ENCODE data around the gene C16orf78.

GRCh38 chr16:49362230-49362629, 11.4 kb upstream of the C16orf78 start:
- TF ChIP-seq ZNF8 (CRISPR knock-in tag; IDR thresholded peaks at IDR 0.05) (no peak), ISL1 (CRISPR knock-in tag; IDR thresholded peaks at IDR 0.05) (no peak), CREB5 (CRISPR knock-in tag; IDR thresholded peaks at IDR 0.05; ENCODE audit: low read depth) (no peak), ZFP30 (CRISPR knock-in tag; IDR thresholded peaks at IDR 0.05) (no peak), GLIS3 (CRISPR knock-in tag; IDR thresholded peaks at IDR 0.05) (no peak), ARNTL (CRISPR knock-in tag; IDR thresholded peaks at IDR 0.05; ENCODE audit: borderline replicate concordance, low read depth) (no peak), TSHZ2 (CRISPR knock-in tag; IDR thresholded peaks at IDR 0.05) (no peak), ZNF565 (CRISPR knock-in tag; conservative IDR thresholded peaks at IDR 0.05; ENCODE audit: low read depth) (no peak), BACH2 (CRISPR knock-in tag; IDR thresholded peaks at IDR 0.05; ENCODE audit: borderline replicate concordance) (no peak), TCF4 (CRISPR knock-in tag; IDR thresholded peaks at IDR 0.05; ENCODE audit: borderline replicate concordance) (no peak), SNAI2 (CRISPR knock-in tag; IDR thresholded peaks at IDR 0.05) (no peak), ZC3H10 (CRISPR knock-in tag; IDR thresholded peaks at IDR 0.05) (no peak)
- TF ChIP-seq, protein P1, sequence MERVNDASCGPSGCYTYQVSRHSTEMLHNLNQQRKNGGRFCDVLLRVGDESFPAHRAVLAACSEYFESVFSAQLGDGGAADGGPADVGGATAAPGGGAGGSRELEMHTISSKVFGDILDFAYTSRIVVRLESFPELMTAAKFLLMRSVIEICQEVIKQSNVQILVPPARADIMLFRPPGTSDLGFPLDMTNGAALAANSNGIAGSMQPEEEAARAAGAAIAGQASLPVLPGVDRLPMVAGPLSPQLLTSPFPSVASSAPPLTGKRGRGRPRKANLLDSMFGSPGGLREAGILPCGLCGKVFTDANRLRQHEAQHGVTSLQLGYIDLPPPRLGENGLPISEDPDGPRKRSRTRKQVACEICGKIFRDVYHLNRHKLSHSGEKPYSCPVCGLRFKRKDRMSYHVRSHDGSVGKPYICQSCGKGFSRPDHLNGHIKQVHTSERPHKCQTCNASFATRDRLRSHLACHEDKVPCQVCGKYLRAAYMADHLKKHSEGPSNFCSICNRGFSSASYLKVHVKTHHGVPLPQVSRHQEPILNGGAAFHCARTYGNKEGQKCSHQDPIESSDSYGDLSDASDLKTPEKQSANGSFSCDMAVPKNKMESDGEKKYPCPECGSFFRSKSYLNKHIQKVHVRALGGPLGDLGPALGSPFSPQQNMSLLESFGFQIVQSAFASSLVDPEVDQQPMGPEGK (CRISPR knock-in tag; IDR thresholded peaks at IDR 0.05; ENCODE audit: borderline replicate concordance), result no peak
- TF ChIP-seq, protein P2, sequence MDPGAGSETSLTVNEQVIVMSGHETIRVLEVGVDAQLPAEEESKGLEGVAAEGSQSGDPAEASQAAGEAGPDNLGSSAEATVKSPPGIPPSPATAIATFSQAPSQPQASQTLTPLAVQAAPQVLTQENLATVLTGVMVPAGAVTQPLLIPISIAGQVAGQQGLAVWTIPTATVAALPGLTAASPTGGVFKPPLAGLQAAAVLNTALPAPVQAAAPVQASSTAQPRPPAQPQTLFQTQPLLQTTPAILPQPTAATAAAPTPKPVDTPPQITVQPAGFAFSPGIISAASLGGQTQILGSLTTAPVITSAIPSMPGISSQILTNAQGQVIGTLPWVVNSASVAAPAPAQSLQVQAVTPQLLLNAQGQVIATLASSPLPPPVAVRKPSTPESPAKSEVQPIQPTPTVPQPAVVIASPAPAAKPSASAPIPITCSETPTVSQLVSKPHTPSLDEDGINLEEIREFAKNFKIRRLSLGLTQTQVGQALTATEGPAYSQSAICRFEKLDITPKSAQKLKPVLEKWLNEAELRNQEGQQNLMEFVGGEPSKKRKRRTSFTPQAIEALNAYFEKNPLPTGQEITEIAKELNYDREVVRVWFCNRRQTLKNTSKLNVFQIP (CRISPR knock-in tag; IDR thresholded peaks at IDR 0.05; ENCODE audit: borderline replicate concordance, low read depth), result no peak
